ENCODE data around the gene CMSS1. TPM values are rescaled to one million over a fixed set of nuclear protein-coding genes. Genes with fewer than 3 reads are reported as not detected.

CMSS1 gene
- total RNA-seq, 2 donors from 2014 or later, result 18.1 to 22.7 TPM

DNA sequence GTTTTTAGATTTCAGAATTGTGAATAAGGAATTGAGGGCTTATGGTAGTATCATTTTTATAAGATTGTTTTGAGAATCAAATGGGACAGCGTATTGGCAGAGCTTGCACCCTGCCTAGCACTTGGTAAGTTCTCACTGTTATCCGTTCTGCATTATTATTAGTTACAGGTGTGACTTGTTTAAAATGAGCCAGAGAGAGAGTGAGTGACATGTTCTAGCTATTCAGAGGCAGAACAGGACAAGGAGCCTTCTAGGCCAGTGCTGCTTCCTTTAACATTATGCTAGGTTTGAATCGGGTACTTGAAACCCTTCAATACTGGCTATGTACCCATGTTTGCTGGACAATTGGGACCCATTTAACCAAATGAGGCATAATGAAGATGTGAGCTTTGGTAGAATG, 162.9 kb downstream of the CMSS1 start:
- TF ChIP-seq, protein P1, sequence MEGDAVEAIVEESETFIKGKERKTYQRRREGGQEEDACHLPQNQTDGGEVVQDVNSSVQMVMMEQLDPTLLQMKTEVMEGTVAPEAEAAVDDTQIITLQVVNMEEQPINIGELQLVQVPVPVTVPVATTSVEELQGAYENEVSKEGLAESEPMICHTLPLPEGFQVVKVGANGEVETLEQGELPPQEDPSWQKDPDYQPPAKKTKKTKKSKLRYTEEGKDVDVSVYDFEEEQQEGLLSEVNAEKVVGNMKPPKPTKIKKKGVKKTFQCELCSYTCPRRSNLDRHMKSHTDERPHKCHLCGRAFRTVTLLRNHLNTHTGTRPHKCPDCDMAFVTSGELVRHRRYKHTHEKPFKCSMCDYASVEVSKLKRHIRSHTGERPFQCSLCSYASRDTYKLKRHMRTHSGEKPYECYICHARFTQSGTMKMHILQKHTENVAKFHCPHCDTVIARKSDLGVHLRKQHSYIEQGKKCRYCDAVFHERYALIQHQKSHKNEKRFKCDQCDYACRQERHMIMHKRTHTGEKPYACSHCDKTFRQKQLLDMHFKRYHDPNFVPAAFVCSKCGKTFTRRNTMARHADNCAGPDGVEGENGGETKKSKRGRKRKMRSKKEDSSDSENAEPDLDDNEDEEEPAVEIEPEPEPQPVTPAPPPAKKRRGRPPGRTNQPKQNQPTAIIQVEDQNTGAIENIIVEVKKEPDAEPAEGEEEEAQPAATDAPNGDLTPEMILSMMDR (IDR thresholded peaks at IDR 0.05), result no peak
- no peaks in the 10 kb centered on the region for H3K36me3 ChIP-seq
- H3K27ac ChIP-seq, result no peak overlapping the region
- no peaks in the 10 kb centered on the region for H3K9me3 ChIP-seq
- no peak overlapping the region for H3K4me3 ChIP-seq
- DNase-seq (ENCODE audit: low spot score) (no peak), ATAC-seq (ENCODE audit: insufficient number of reproducible peaks, low FRiP score, low read depth) (no peak)
- peaks cover 0 to 6% of the 10 kb centered on the region in 2 donors for H3K4me1 ChIP-seq (ENCODE audit: control insufficient read depth in 1 of 2, low read depth in 2 of 2)
- H3K27me3 ChIP-seq (replicated peaks; ENCODE audit: insufficient read depth), result no peaks in the 10 kb centered on the region

DNA sequence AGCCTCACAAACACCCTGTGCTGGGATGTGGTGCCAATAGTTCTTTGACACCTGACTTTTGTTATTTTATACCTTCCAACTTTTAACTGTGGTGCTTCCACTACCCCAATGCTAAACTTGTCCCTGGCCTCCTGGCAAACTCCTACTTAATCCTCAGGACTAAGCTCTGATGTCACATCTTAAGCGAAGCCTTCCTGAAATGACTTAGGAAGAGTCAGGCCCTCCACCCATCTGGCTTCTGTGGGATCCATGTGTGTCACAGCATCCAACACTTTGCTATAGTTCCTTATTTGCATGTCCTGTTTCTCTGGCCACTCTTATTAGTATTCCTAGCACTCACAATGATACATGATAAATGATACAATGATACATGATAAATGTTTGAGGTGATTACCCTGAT, 163.5 kb downstream of the CMSS1 start:
- no peak overlapping the region for H3K4me3 ChIP-seq
- peaks cover 0 to 6% of the 10 kb centered on the region in 2 donors for H3K4me1 ChIP-seq (ENCODE audit: control insufficient read depth in 1 of 2, low read depth in 2 of 2)
- no peaks in the 10 kb centered on the region for H3K36me3 ChIP-seq
- DNase-seq (ENCODE audit: low spot score) (no peak), ATAC-seq (ENCODE audit: insufficient number of reproducible peaks, low FRiP score, low read depth) (no peak)
- H3K27me3 ChIP-seq (replicated peaks; ENCODE audit: insufficient read depth), result no peaks in the 10 kb centered on the region
- H3K27ac ChIP-seq, result no peak overlapping the region
- no peaks in the 10 kb centered on the region for H3K9me3 ChIP-seq
- TF ChIP-seq, protein P1 (IDR thresholded peaks at IDR 0.05), result no peak

DNA sequence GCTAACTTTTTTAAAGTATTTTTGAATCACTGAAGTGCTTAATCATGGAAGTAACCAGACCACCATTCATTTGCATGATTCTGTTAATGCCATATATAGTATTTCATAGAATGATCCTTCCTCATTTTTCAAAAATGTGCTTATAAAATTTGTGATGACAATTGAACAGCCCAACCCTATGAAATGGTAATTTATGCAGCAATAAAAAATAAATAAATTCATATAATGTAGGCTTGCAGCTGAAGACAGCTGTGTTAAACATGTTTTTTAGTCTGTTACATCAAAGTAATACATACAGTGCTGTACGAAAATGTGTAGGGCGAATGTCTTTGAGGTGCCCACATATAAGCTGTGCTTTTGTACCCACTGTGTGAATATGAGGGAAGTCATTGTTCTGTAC, 165.0 kb downstream of the CMSS1 start:
- Histone ChIP-seq H3K27ac (no peak overlapping the region), H3K27me3 (replicated peaks; ENCODE audit: insufficient read depth) (no peaks in the 10 kb centered on the region), H3K4me3 (no peak overlapping the region), H3K36me3 (no peaks in the 10 kb centered on the region), H3K4me1 (ENCODE audit: control insufficient read depth in 1 of 2, low read depth in 2 of 2) (peaks cover 0 to 6% of the 10 kb centered on the region in 2 donors), H3K9me3 (no peaks in the 10 kb centered on the region)
- TF ChIP-seq, protein P1 (IDR thresholded peaks at IDR 0.05), result no peak
- ATAC-seq (ENCODE audit: insufficient number of reproducible peaks, low FRiP score, low read depth) (no peak), DNase-seq (ENCODE audit: low spot score) (no peak)

DNA sequence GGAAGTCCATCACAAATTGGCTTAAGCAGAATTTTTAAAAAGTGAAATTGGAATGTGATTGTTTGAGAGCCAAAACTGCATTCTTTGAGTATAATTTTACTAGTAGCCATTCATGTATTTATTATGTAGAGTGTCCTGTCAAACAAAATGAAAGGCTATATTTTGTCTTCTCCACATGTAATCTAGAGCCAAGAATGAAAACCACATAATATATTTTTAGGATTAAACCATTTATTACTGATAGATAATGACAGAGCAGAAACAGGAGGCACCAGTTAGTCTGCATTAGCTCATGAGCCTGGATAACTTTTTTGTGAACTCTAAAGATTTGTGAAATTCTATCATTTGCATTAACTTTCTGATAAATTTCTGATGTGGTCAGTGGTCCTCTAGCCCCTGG, 166.5 kb downstream of the CMSS1 start:
- Histone ChIP-seq H3K36me3 (no peaks in the 10 kb centered on the region), H3K9me3 (no peaks in the 10 kb centered on the region), H3K27ac (no peak overlapping the region), H3K4me1 (ENCODE audit: control insufficient read depth in 1 of 2, low read depth in 2 of 2) (peaks cover 0 to 6% of the 10 kb centered on the region in 2 donors), H3K27me3 (replicated peaks; ENCODE audit: insufficient read depth) (no peaks in the 10 kb centered on the region), H3K4me3 (no peak overlapping the region)
- ATAC-seq (ENCODE audit: insufficient number of reproducible peaks, low FRiP score, low read depth) (no peak), DNase-seq (ENCODE audit: low spot score) (no peak)
- TF ChIP-seq, protein P1 (IDR thresholded peaks at IDR 0.05), result no peak

DNA sequence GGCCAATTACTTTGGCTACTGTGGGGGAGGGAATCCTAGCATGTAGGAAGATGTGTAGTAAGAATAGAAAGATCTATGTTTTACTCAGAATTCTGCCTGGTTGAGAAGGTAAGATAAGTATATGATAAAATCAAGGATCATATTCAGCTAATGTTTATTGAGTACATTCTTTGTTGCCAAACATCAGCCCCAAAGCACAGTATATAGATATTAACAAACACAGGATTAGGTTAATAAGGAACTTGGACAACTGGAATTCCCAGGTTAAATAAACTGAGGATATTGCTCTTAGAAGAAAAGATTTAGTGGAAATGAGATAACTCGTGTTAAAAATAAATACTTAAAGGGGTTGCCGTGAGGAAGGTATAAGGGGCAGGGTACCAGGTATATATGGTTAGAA, 167.0 kb downstream of the CMSS1 start:
- no peak overlapping the region for H3K4me3 ChIP-seq
- ATAC-seq (ENCODE audit: insufficient number of reproducible peaks, low FRiP score, low read depth) (no peak), DNase-seq (ENCODE audit: low spot score) (no peak)
- H3K4me1 ChIP-seq (ENCODE audit: control insufficient read depth in 1 of 2, low read depth in 2 of 2), result peaks cover 0 to 6% of the 10 kb centered on the region in 2 donors
- H3K27me3 ChIP-seq (replicated peaks; ENCODE audit: insufficient read depth), result no peaks in the 10 kb centered on the region
- no peak overlapping the region for H3K27ac ChIP-seq
- no peaks in the 10 kb centered on the region for H3K9me3 ChIP-seq
- TF ChIP-seq, protein P1 (IDR thresholded peaks at IDR 0.05), result no peak
- H3K36me3 ChIP-seq, result no peaks in the 10 kb centered on the region
